Naive thymus-derived CD4-positive, alpha-beta T cell (primary cell): ENCODE results near the gene PLAGL1. TPM values are rescaled to one million over a fixed set of nuclear protein-coding genes. Genes with fewer than 3 reads are reported as not detected.

Source experiments
- ATAC-seq: fragments of 150-1000 bp; cut with Tn5 transposase; 2 replicates; pipeline ENCODE4 v1.10.0; 2021; ENCODE audit warnings: mild to moderate bottlenecking, moderate library complexity
- CTCF ChIA-PET: fragments of 350-600 bp; sonication (Branson Sonifier 250); formaldehyde crosslinking; loops from one replicate; lab custom pipeline; 2021; ENCODE audit warnings: antibody characterized with exemption; lab: Charles Lee
- POLR2A ChIA-PET: fragments of 350-600 bp; sonication (Branson Sonifier 250); formaldehyde crosslinking; loops from one replicate; lab custom pipeline; 2021; ENCODE audit warnings: antibody characterized with exemption, inconsistent platforms; lab: Charles Lee
- DNase-seq, 9 donors: peaks; one replicate each; pipeline versions ENCODE4 v3.0.0 to v3.0.0-alpha.2; 2020 to 2022; ENCODE audit warnings: mixed read lengths in 1 of 9
- H3K27ac ChIP-seq: one replicate; pipeline ENCODE4 v1.7.0; 2013; ENCODE audit warnings: mild to moderate bottlenecking, low read depth, low read length, moderate library complexity
- H3K27me3 ChIP-seq, 2 donors: one replicate each; pipeline ENCODE4 v1.7.0; 2013; ENCODE audit warnings: low read length in 2 of 2, mild to moderate bottlenecking in 2 of 2, moderate library complexity in 2 of 2; ENCODE audit not compliant: control insufficient read depth in 2 of 2, insufficient read depth in 2 of 2
- H3K36me3 ChIP-seq, 3 experiments: 1 replicate in 2 of 3; 2 replicates in 1 of 3; pipeline ENCODE4 v1.7.0; 2013; ENCODE audit warnings: low read length in 3 of 3, mild to moderate bottlenecking in 3 of 3, moderate library complexity in 1 of 3; ENCODE audit not compliant: insufficient read depth in 3 of 3, control insufficient read depth in 2 of 3
- H3K4me1 ChIP-seq, 2 donors: one replicate each; pipeline ENCODE4 v1.7.0; 2013; ENCODE audit warnings: low read length in 2 of 2, mild to moderate bottlenecking in 2 of 2, moderate library complexity in 1 of 2; ENCODE audit not compliant: control insufficient read depth in 2 of 2, insufficient read depth in 2 of 2
- H3K4me3 ChIP-seq: 2 replicates; pipeline ENCODE4 v1.7.0; 2013; ENCODE audit warnings: mild to moderate bottlenecking, low read length
- H3K9me3 ChIP-seq, 3 experiments: 1 replicate in 2 of 3; 2 replicates in 1 of 3; pipeline ENCODE4 v1.7.0; 2013; ENCODE audit warnings: low read length in 3 of 3; ENCODE audit not compliant: control insufficient read depth in 2 of 3
- H3K27ac Mint-ChIP-seq, 9 donors: one replicate each; pipeline ENCODE4 v1.8.0; 2020 to 2022; ENCODE audit warnings: mixed read lengths in 9 of 9, mild to moderate bottlenecking in 8 of 9, moderate library complexity in 5 of 9, inconsistent platforms in 2 of 9
- H3K27me3 Mint-ChIP-seq, 5 donors: one replicate each; pipeline ENCODE4 v1.8.0; 2021 to 2022; ENCODE audit warnings: mixed read lengths in 5 of 5, mild to moderate bottlenecking in 1 of 5
- H3K36me3 Mint-ChIP-seq, 5 donors: one replicate each; pipeline ENCODE4 v1.8.0; 2020 to 2022; ENCODE audit warnings: mixed read lengths in 5 of 5, mild to moderate bottlenecking in 3 of 5, inconsistent platforms in 1 of 5
- H3K4me1 Mint-ChIP-seq, 7 donors: one replicate each; pipeline ENCODE4 v1.8.0; 2020 to 2022; ENCODE audit warnings: mixed read lengths in 7 of 7, mild to moderate bottlenecking in 3 of 7, inconsistent platforms in 1 of 7
- H3K4me3 Mint-ChIP-seq, 10 donors: one replicate each; pipeline ENCODE4 v1.8.0; 2020 to 2022; ENCODE audit warnings: mild to moderate bottlenecking in 10 of 10, mixed read lengths in 10 of 10, moderate library complexity in 6 of 10, inconsistent platforms in 2 of 10
- H3K9me3 Mint-ChIP-seq, 11 donors: one replicate each; pipeline ENCODE4 v1.8.0; 2020 to 2022; ENCODE audit warnings: mixed read lengths in 11 of 11, mild to moderate bottlenecking in 4 of 11, inconsistent platforms in 1 of 11, moderate library complexity in 1 of 11
- intact Hi-C, 2 donors: fragments of 100-400 bp; cut with micrococcal nuclease; formaldehyde crosslinking; loops; one replicate each; pipeline ENCODE4 v1.15.1; 2023
- polyA plus RNA-seq, 2 donors: library from polyadenylated mRNA; unstranded; fragments of 300-500 nt; fragmentation: Illumina TruSeq; gene quantifications; one replicate each; pipeline ENCODE4 v1.2.3, GENCODE V29; 2021
- total RNA-seq, 6 experiments: library from RNA in 5 of 6; stranded (reverse) in 5 of 6; gene quantifications; 1 replicate in 5 of 6; 2 replicates in 1 of 6; pipeline ENCODE4 v1.2.3 and lab custom pipeline; 2021 to 2026

PLAGL1 gene
- total and polyA plus RNA-seq, 7 experiments from 2014 or later = 0.94 to 11.2 (median 4.3) TPM

- H3K9me3 Mint-ChIP-seq = no peaks in the 10 kb centered on the region
- DNase-seq (no peak), ATAC-seq (no peak)
- no peak overlapping the region for H3K27ac Mint-ChIP-seq
- H3K27ac ChIP-seq = no peak overlapping the region
- H3K36me3 Mint-ChIP-seq = no peaks in the 10 kb centered on the region
- H3K27me3 ChIP-seq = no peaks in the 10 kb centered on the region
- ChIA-PET CTCF (no interaction called here), POLR2A (no interaction called here)
- H3K4me3 ChIP-seq = no peak overlapping the region
- H3K4me3 Mint-ChIP-seq = no peak overlapping the region
- H3K4me1 ChIP-seq = no peaks in the 10 kb centered on the region
- H3K27me3 Mint-ChIP-seq = peaks cover 0 to 13% (median 7%) of the 10 kb centered on the region in 5 donors
- peaks cover 0 to 3% (median 0%) of the 10 kb centered on the region in 7 donors for H3K4me1 Mint-ChIP-seq
- H3K36me3 ChIP-seq = no peaks in the 10 kb centered on the region
- H3K9me3 ChIP-seq = no peaks in the 10 kb centered on the region
- intact Hi-C loops = no loop called here
These were observed 39.0 kb downstream of the PLAGL1 start for GRCh38 chr6:143969077-143969476.

DNA sequence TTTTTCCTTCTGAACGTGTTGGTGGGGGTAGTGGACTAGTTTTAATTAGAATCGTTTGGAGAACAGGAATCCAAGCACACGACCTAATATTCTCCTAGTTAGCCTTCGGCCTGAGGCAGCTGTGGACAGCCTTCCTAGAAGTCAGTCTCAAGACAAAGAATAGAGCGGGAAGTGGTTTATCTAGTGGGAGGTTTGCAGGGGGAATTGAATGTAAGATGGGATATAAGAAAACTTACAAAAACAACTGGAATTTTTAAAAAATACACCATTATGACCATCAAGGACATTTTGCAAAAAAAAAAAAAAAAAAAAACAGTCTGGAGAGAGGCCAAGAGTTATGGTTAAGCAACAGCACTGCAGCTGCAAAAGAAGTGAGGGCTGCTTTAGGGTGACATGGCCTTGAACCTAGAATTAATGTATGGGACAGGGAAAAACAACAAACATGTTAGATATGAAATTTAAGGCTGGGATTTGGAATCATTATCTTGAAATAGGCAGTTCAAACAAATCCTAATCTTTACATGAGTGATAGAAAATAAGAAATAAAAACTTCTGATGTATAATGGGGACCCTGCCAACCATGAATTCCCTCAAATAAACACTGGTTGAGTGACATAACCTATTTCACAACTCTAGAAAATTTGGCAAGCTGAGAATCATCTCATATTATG, 40.2 kb downstream of the PLAGL1 start:
- ChIA-PET POLR2A (no interaction called here), CTCF (no interaction called here)
- no peaks in the 10 kb centered on the region for H3K9me3 ChIP-seq
- no peaks in the 10 kb centered on the region for H3K36me3 Mint-ChIP-seq
- no peak overlapping the region for H3K4me3 ChIP-seq
- H3K9me3 Mint-ChIP-seq = no peaks in the 10 kb centered on the region
- no peak overlapping the region for H3K4me3 Mint-ChIP-seq
- H3K27me3 Mint-ChIP-seq = peaks cover 0 to 13% (median 7%) of the 10 kb centered on the region in 5 donors
- no peaks in the 10 kb centered on the region for H3K36me3 ChIP-seq
- ATAC-seq (no peak), DNase-seq (no peak)
- intact Hi-C loops = no loop called here
- H3K27me3 ChIP-seq = no peaks in the 10 kb centered on the region
- peaks cover 0 to 3% (median 0%) of the 10 kb centered on the region in 7 donors for H3K4me1 Mint-ChIP-seq
- no peaks in the 10 kb centered on the region for H3K4me1 ChIP-seq
- no peak overlapping the region for H3K27ac ChIP-seq
- no peak overlapping the region for H3K27ac Mint-ChIP-seq

DNA sequence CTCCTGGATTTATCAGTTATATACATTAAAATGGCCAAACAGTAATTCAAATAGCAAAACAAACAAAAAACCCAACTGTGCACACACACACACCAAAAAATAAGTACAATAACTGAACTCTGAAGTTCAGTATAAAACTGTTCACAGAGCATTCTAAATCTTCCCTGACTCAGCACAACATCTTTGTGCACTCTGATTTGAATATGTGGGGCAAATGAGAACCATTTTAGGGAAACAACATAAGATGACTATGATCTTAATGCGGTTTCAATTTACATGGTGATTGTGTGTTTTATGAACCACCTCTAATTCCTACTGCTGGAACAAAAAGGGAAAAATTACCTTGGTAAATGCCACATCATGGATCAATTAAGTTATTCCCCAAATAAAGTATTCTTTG, 41.7 kb downstream of the PLAGL1 start:
- ChIA-PET CTCF (no interaction called here), POLR2A (no interaction called here)
- Mint-ChIP-seq H3K4me1 (peaks cover 0 to 3% (median 0%) of the 10 kb centered on the region in 7 donors), H3K36me3 (no peaks in the 10 kb centered on the region), H3K27ac (no peak overlapping the region), H3K4me3 (no peak overlapping the region), H3K27me3 (peaks cover 0 to 9% (median 7%) of the 10 kb centered on the region in 5 donors), H3K9me3 (no peaks in the 10 kb centered on the region)
- ATAC-seq (peak; percentile 71), DNase-seq (no peak)
- Histone ChIP-seq H3K27ac (no peak overlapping the region), H3K27me3 (no peaks in the 10 kb centered on the region), H3K9me3 (no peaks in the 10 kb centered on the region), H3K36me3 (no peaks in the 10 kb centered on the region), H3K4me3 (no peak overlapping the region), H3K4me1 (no peaks in the 10 kb centered on the region)
- intact Hi-C loops = no loop called here

- intact Hi-C loops = no loop called here
- H3K27me3 ChIP-seq = no peaks in the 10 kb centered on the region
- Mint-ChIP-seq H3K36me3 (no peaks in the 10 kb centered on the region), H3K9me3 (no peaks in the 10 kb centered on the region), H3K27me3 (peaks cover 0 to 7% (median 3%) of the 10 kb centered on the region in 5 donors), H3K27ac (no peak overlapping the region), H3K4me1 (peaks cover 0 to 3% (median 0%) of the 10 kb centered on the region in 7 donors), H3K4me3 (no peak overlapping the region)
- peak; percentile 86 for ATAC-seq
- POLR2A ChIA-PET = no interaction called here
- no peak overlapping the region for H3K27ac ChIP-seq
- H3K4me1 ChIP-seq = no peaks in the 10 kb centered on the region
- DNase-seq = no peak
- H3K4me3 ChIP-seq = no peak overlapping the region
- no peaks in the 10 kb centered on the region for H3K36me3 ChIP-seq
- H3K9me3 ChIP-seq = no peaks in the 10 kb centered on the region
- CTCF ChIA-PET = no interaction called here
These were observed 42.4 kb downstream of the PLAGL1 start for GRCh38 chr6:143965503-143966171.

- intact Hi-C loops = no loop called here
- ChIA-PET POLR2A (no interaction called here), CTCF (no interaction called here)
These were observed 43.4 kb downstream of the PLAGL1 start for GRCh38 chr6:143964674-143965081.

DNA sequence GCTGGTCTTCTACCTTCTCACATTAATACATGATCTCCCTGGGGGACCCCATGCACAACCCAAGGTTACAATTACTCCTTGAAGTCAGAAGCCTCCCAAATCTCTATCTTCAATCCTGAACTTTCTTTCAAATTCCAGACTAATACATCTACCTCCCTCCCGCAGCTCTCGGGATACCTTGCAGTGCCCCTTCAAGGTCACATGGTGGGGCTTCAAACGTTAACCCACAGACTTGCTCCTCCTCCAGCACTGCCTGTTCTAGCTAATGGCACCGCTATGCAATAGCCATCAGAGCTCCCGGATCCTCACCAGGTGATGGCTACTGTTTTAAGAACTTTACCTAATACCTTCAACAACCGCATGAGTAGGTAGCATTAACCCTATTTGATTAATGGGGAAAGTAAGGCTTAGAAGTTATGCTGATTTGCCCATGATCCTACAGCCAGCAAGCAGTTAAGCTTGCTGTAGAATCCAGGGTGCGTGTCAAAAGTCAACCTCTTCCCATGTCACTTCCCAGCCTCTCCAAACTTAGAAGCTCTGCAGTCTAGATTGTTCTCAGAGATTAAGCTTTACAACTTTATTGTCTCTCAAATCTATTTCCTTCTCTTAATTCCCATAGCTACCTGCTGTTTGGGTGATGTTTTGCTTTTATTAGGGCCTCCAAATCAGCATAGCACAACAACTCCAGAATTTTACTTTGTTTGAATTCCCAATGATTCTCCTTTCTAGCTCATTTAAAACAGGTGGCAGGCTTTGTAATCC, 44.7 kb downstream of the PLAGL1 start:
- Histone ChIP-seq H3K4me1 (no peaks in the 10 kb centered on the region), H3K27me3 (no peaks in the 10 kb centered on the region), H3K4me3 (no peak overlapping the region), H3K9me3 (no peaks in the 10 kb centered on the region), H3K27ac (no peak overlapping the region), H3K36me3 (no peaks in the 10 kb centered on the region)
- ChIA-PET POLR2A (no interaction called here), CTCF (no interaction called here)
- H3K27me3 Mint-ChIP-seq = no peaks in the 10 kb centered on the region
- no peaks in the 10 kb centered on the region for H3K9me3 Mint-ChIP-seq
- ATAC-seq (no peak), DNase-seq (no peak)
- no peaks in the 10 kb centered on the region for H3K36me3 Mint-ChIP-seq
- intact Hi-C loops = no loop called here
- H3K27ac Mint-ChIP-seq = no peak overlapping the region
- H3K4me3 Mint-ChIP-seq = no peak overlapping the region
- H3K4me1 Mint-ChIP-seq = peaks cover 0 to 3% (median 0%) of the 10 kb centered on the region in 7 donors

More at GRCh38 chr6:143964674-143965081, 43.4 kb downstream of the PLAGL1 start:
- peak; percentile 40 for ATAC-seq
- no peak for DNase-seq
- Histone ChIP-seq H3K4me3 (no peak overlapping the region), H3K9me3 (no peaks in the 10 kb centered on the region), H3K27ac (no peak overlapping the region), H3K36me3 (no peaks in the 10 kb centered on the region), H3K4me1 (no peaks in the 10 kb centered on the region), H3K27me3 (no peaks in the 10 kb centered on the region)
- H3K4me1 Mint-ChIP-seq = peaks cover 0 to 3% (median 0%) of the 10 kb centered on the region in 7 donors
- H3K4me3 Mint-ChIP-seq = no peak overlapping the region
- H3K27me3 Mint-ChIP-seq = peaks cover 0 to 6% (median 0%) of the 10 kb centered on the region in 5 donors
- no peak overlapping the region for H3K27ac Mint-ChIP-seq
- H3K9me3 Mint-ChIP-seq = no peaks in the 10 kb centered on the region
- H3K36me3 Mint-ChIP-seq = no peaks in the 10 kb centered on the region
